ENCODE data around the gene SNTB2. TPM values are rescaled to one million over a fixed set of nuclear protein-coding genes. Genes with fewer than 3 reads are reported as not detected.

Gene SNTB2
- total RNA-seq, 4 donors from 2014 or later: 35.8 to 81.6 (median 57.8) TPM

GRCh38 chr16:69330286-69331109 lies 143.5 kb downstream of the SNTB2 start, which contains the start of gene PDF:
Gene PDF (minus strand): TSS chr16:69330588. CDS start chr16:69330570, 18 bp downstream.
- under 1% methylated on average over 8 of the region's 93 CpGs for WGBS
- Histone ChIP-seq H3K36me3 (peaks cover 38% of the 10 kb centered on the region), H3K9me3 (no peaks in the 10 kb centered on the region), H3K4me1 (peaks cover 28% of the 10 kb centered on the region), H3K4me3 (peak within 1 kb of the TSS; percentile 94), H3K27me3 (no peaks in the 10 kb centered on the region), H3K27ac (peak within 1 kb of the TSS; percentile 92)
- DNase-seq (ENCODE audit: low spot score in 2 of 2): peak; percentile 96 to 97
- TF ChIP-seq POLR2AphosphoS5 (IDR thresholded peaks at IDR 0.05): peak in 2 of 3 donors; percentile 51 to 93
- no peak for TF ChIP-seq CTCF (IDR thresholded peaks at IDR 0.05)
- TF ChIP-seq EP300 (IDR thresholded peaks at IDR 0.05): no peak
- TF ChIP-seq POLR2A (IDR thresholded peaks at IDR 0.05): peak in 1 of 2 donors; percentile 72

- Histone ChIP-seq H3K9me3 (no peaks in the 10 kb centered on the region), H3K36me3 (peaks cover 38% of the 10 kb centered on the region), H3K27me3 (no peaks in the 10 kb centered on the region), H3K4me3 (no peak overlapping the region), H3K27ac (no peak overlapping the region), H3K4me1 (peaks cover 28% of the 10 kb centered on the region)
- TF ChIP-seq POLR2A (IDR thresholded peaks at IDR 0.05): no peak
- no peak for TF ChIP-seq EP300 (IDR thresholded peaks at IDR 0.05)
- no peak for TF ChIP-seq CTCF (IDR thresholded peaks at IDR 0.05)
- no peak for TF ChIP-seq POLR2AphosphoS5 (IDR thresholded peaks at IDR 0.05)
- 90% methylated on average over 9 of the region's 9 CpGs for WGBS
- DNase-seq (ENCODE audit: low spot score in 2 of 2): no peak
These were observed 147.7 kb downstream of the SNTB2 start for GRCh38 chr16:69334696-69335095.

GRCh38 chr16:69338557-69339288 lies 151.8 kb downstream of the SNTB2 start:
- H3K27me3 ChIP-seq: no peaks in the 10 kb centered on the region
- H3K4me1 ChIP-seq: peaks cover 36% of the 10 kb centered on the region
- H3K4me3 ChIP-seq: peak overlapping the region; percentile 93
- TF ChIP-seq CTCF (IDR thresholded peaks at IDR 0.05): no peak
- TF ChIP-seq EP300 (IDR thresholded peaks at IDR 0.05): no peak
- TF ChIP-seq POLR2AphosphoS5 (IDR thresholded peaks at IDR 0.05): no peak
- no peak for TF ChIP-seq POLR2A (IDR thresholded peaks at IDR 0.05)
- no peaks in the 10 kb centered on the region for H3K9me3 ChIP-seq
- DNase-seq (ENCODE audit: low spot score in 2 of 2): peak in 1 of 2 donors; percentile 56
- H3K27ac ChIP-seq: peak overlapping the region; percentile 92
- H3K36me3 ChIP-seq: peaks cover 41% of the 10 kb centered on the region
- 30% methylated on average over 29 of the region's 46 CpGs for whole genome bisulfite sequencing

- peaks cover 36% of the 10 kb centered on the region for H3K4me1 ChIP-seq
- peak within 1 kb of the TSS; percentile 93 for H3K4me3 ChIP-seq
- no peaks in the 10 kb centered on the region for H3K9me3 ChIP-seq
- under 1% methylated on average over 39 of the region's 77 CpGs for WGBS
- no peaks in the 10 kb centered on the region for H3K27me3 ChIP-seq
- H3K27ac ChIP-seq: peak within 1 kb of the TSS; percentile 92
- DNase-seq (ENCODE audit: low spot score in 2 of 2): peak; percentile 96 to 97
- no peak for TF ChIP-seq EP300 (IDR thresholded peaks at IDR 0.05)
- TF ChIP-seq POLR2AphosphoS5 (IDR thresholded peaks at IDR 0.05): peak in 2 of 3 donors; percentile 37 to 71
- TF ChIP-seq CTCF (IDR thresholded peaks at IDR 0.05): peak; percentile 81 to 92
- TF ChIP-seq POLR2A (IDR thresholded peaks at IDR 0.05): peak; percentile 7 to 35
- peaks cover 34% of the 10 kb centered on the region for H3K36me3 ChIP-seq
These were observed 152.5 kb downstream of the SNTB2 start, which contains the start of the genes COG8 and NIP7 for GRCh38 chr16:69339289-69340094. Gene COG8 (minus strand): TSS chr16:69339564. CDS start chr16:69339552, 12 bp downstream. Gene NIP7 (plus strand): TSS chr16:69339772. CDS start chr16:69339830, 58 bp downstream.
